Activated CD4-positive, alpha-beta T cell treated with anti-CD3 and anti-CD28 coated beads, Interleukin-2, Interleukin-6, amounts not matched to agents 100 ng/mL and 50 ng/mL, durations not matched to agents 16 hours and 8 hours (primary cell): Measurements from ENCODE around the gene SCN10A.

Source experiments
- DNase-seq: peaks from one replicate; pipeline ENCODE4 v3.0.0-alpha.2; 2020

The SCN10A gene

DNA sequence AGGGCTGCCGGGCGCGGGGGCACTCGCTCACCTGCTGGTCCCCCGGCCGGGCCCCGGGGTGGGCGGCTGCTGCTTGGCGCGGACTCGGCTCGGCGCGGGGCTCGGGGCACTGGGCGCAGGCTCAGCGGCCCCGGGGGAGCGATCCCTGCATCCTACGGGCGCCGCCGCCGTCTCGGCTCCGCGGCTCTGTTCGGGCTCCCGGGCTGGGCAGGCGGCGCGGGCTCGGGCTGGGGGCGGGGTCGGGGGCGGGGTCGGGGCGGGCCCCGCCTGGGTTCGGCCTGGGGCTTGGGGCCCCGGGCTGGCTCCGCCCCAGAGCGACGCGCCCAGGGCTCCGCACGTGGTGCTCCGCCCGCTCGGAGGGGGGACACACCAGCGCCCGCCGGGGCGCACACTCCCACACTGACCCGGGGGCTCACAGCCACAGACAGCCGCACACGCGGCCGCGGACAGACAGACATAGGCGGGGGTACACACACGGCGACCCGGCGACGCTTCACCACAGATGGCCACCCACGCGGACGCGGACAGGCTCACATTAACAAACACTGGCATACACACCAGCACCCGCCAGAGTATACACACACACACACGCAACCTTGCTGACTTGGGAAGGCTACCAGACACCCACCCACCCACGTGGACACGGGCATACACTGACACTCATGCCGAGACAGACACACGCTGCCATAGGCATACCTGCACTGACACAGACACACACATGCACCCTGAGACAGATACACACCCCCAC is 166.3 kb downstream of the SCN10A start, which contains the start of gene SCN5A:
Gene SCN5A (minus strand): TSS at position 188 of the 748 bp plus-strand sequence. CDS start 16,380 bp downstream, outside the sequence.
- peak; percentile 56 for DNase-seq

DNA sequence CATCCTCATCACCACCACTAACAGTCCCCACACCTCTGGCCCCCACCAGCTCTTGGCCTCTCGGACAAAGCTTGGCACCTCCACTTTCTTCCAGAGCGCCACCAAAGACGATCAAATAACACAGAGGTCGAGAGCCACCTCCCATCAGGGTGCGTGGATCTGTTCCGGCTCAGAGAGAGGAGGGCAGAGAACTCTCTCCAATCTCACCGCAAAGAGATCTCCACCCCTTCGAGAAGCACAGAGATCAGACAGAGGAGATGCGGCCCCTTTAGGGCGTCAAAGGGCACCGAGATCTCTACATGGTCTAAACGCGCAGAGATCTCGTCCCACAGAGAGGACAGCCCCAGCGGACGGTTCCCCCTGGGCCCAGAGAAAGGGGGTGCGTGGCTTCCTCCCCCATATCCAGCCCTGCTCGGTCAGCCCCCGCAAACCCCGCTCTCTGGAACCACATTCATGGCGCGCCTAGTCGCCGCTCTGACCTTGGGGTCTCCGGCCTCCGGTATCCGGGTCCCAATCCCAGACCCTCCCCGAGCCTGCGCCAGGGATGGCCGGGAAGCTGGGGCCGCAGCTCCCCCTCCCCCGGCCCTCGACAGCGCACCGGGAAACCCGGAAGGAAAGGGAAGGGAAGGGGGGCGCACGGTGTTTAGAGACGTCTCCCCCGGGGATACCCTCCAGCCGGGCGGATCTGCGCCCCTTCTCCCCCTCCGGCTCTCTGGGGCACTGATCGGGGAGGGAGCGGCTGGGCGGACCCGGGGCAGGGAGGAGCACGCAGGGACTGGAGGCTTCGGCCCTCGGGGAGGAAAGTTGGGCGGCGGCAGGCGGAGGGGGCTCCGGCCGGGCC is 167.1 kb downstream of the SCN10A start:
- DNase-seq = no peak

DNA sequence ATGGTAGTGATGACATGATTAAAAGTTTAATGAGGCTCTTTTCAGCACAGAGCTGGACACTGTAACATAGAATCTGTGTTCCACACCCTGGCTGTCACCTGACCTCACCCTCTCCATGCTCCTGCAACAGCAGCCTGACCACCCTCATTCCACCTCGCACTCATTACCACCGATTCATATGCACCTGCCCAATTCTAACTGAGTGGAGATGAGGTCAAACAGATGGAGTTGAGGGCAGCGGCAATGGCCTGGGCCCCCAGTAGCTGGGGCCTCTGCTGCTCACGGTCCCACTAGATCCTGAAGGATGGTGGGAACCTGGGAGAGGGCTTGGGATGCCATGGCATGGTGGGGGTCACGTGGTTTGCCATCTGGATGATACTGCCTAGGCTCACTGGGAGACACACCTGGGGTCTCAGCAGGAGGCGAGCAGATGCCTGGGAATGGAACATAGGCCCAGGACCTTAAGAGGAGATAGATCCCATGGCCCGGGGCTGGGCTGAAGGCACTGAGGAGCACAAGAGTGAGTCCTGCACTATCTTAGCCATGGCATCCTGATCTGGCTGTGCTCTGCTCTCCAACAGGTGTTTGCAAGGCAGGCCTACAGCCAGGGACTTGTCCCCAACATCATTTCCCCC is 167.9 kb downstream of the SCN10A start:
- no peak for DNase-seq

DNA sequence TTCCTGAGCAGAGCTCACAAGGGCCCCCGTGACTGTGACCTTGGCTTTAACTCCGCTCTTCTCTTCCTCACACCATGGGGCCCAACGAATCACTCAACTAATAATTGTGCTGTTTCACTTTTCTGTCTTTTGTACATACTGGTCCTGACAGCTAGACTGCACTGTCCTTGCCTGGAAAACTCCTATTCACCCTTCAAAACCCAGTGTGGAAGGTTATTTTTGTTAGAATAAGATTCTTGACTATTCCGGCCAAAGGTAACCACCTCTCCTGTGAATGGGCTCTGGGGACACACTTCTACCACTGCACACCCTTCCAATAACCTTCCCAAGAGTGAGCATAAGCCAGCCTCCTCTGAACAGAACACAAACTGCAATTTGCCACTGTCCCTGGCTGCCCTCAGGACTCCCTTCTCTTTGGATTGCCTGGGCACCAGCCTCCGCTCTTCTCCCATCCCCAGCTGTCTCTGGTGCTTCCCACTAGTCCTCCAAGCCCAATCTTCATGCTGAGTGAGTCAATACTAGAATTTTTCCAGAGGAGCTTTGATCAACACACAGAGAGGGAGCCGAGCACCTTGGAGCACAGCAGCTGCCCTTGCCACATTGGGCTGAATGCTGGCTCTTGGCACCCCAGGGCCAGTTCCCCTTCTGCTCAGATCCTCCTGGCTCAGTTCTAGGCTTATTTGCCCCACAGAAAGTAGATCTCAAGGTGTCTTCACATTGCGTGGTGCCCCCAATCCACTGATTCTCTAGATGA is 168.6 kb downstream of the SCN10A start:
- no peak for DNase-seq
